Mesenchymal stem cell (in vitro differentiated cells and primary cell): ENCODE results near the gene SLC9A6.

Source experiments
- DNase-seq: peaks from one replicate; pipeline ENCODE4 v3.0.0-alpha.2; 2013
- H2AFZ ChIP-seq: one replicate; pipeline ENCODE4 v1.6.1; 2013; ENCODE audit warnings: low read depth, mild to moderate bottlenecking, control low read depth, inconsistent platforms, low read length, moderate library complexity
- H2AK5ac ChIP-seq: 2 replicates; pipeline ENCODE4 v1.6.1; 2013; ENCODE audit warnings: low read length, moderate library complexity, mild to moderate bottlenecking, inconsistent platforms; ENCODE audit not compliant: severe bottlenecking
- H2BK120ac ChIP-seq: one replicate; pipeline ENCODE4 v1.6.1; 2013; ENCODE audit warnings: low read depth, mild to moderate bottlenecking, inconsistent platforms, low read length, moderate library complexity
- H2BK12ac ChIP-seq, 2 experiments: one replicate each; pipeline ENCODE4 v1.6.1; 2013; ENCODE audit warnings: inconsistent platforms in 2 of 2, low read length in 2 of 2, mild to moderate bottlenecking in 2 of 2, moderate library complexity in 2 of 2, control low read depth in 1 of 2
- H2BK15ac ChIP-seq: one replicate; pipeline ENCODE4 v1.6.1; 2013; ENCODE audit warnings: mild to moderate bottlenecking, low read depth, inconsistent platforms; ENCODE audit not compliant: poor library complexity, severe bottlenecking
- H2BK5ac ChIP-seq: 2 replicates; pipeline ENCODE4 v1.6.1; 2013; ENCODE audit warnings: low read depth, mild to moderate bottlenecking, low read length, control low read depth, inconsistent platforms; ENCODE audit not compliant: poor library complexity, severe bottlenecking
- H3K14ac ChIP-seq, 2 experiments: one replicate each; pipeline ENCODE4 v1.6.1; 2013; ENCODE audit warnings: inconsistent platforms in 2 of 2, low read length in 2 of 2, control low read depth in 1 of 2, mild to moderate bottlenecking in 1 of 2, moderate library complexity in 1 of 2
- H3K18ac ChIP-seq, 2 experiments: one replicate each; pipeline ENCODE4 v1.6.1; 2013; ENCODE audit warnings: inconsistent platforms in 2 of 2, low read length in 2 of 2, control low read depth in 1 of 2, low read depth in 1 of 2, mild to moderate bottlenecking in 1 of 2
- H3K23ac ChIP-seq, 2 experiments: one replicate each; pipeline ENCODE4 v1.6.1; 2013; ENCODE audit warnings: inconsistent platforms in 2 of 2, low read length in 2 of 2, mild to moderate bottlenecking in 2 of 2, moderate library complexity in 2 of 2, control low read depth in 1 of 2
- H3K27ac ChIP-seq: 2 replicates; pipeline ENCODE4 v1.5.1; 2013; ENCODE audit warnings: mild to moderate bottlenecking, moderate library complexity, low read length, control low read depth, inconsistent platforms; ENCODE audit not compliant: poor library complexity, severe bottlenecking
- H3K27me3 ChIP-seq, 2 experiments: 2 replicates each; pipeline versions ENCODE4 v1.6.1 to v1.7.0; 2013; ENCODE audit warnings: low read length in 2 of 2, mild to moderate bottlenecking in 2 of 2, moderate library complexity in 2 of 2, control low read depth in 1 of 2, inconsistent platforms in 1 of 2; ENCODE audit not compliant: control insufficient read depth in 1 of 2, insufficient read depth in 1 of 2
- H3K36me3 ChIP-seq, 2 experiments: 2 replicates each; pipeline versions ENCODE4 v1.6.1 to v1.7.0; 2013; ENCODE audit warnings: low read length in 2 of 2, control low read depth in 1 of 2, inconsistent platforms in 1 of 2, low read depth in 1 of 2, mild to moderate bottlenecking in 1 of 2; ENCODE audit not compliant: insufficient read depth in 2 of 2, control insufficient read depth in 1 of 2
- H3K4ac ChIP-seq, 2 experiments: one replicate each; pipeline ENCODE4 v1.6.1; 2013; ENCODE audit warnings: inconsistent platforms in 2 of 2, low read length in 2 of 2, mild to moderate bottlenecking in 2 of 2, moderate library complexity in 2 of 2, control low read depth in 1 of 2, low read depth in 1 of 2
- H3K4me1 ChIP-seq: 2 replicates; pipeline ENCODE4 v1.6.1; 2013; ENCODE audit warnings: low read depth, low read length, control low read depth; ENCODE audit not compliant: control insufficient read depth, insufficient read depth
- H3K4me2 ChIP-seq: 2 replicates; pipeline ENCODE4 v1.6.1; 2013; ENCODE audit warnings: low read length, mild to moderate bottlenecking, inconsistent platforms; ENCODE audit not compliant: poor library complexity, severe bottlenecking
- H3K4me3 ChIP-seq, 2 experiments: 2 replicates each; pipeline versions ENCODE4 v1.5.1 to v1.7.0; 2013; ENCODE audit warnings: low read length in 2 of 2, mild to moderate bottlenecking in 2 of 2, control low read depth in 1 of 2, low read depth in 1 of 2; ENCODE audit not compliant: insufficient read depth in 1 of 2
- H3K79me1 ChIP-seq: replicated peaks from 2 replicates; pipeline ENCODE4 v1.6.1; 2013; ENCODE audit warnings: mild to moderate bottlenecking, control low read depth, low read length, inconsistent platforms; ENCODE audit not compliant: poor library complexity, severe bottlenecking
- H3K9ac ChIP-seq: 2 replicates; pipeline ENCODE4 v1.7.0; 2013; ENCODE audit warnings: mild to moderate bottlenecking, low read length, moderate library complexity
- H3K9me3 ChIP-seq: 2 replicates; pipeline ENCODE4 v1.7.0; 2013; ENCODE audit warnings: mild to moderate bottlenecking, low read length; ENCODE audit not compliant: control insufficient read depth
- H4K8ac ChIP-seq: one replicate; pipeline ENCODE4 v1.6.1; 2013; ENCODE audit warnings: inconsistent platforms, mild to moderate bottlenecking, low read length, moderate library complexity
- H4K91ac ChIP-seq: one replicate; pipeline ENCODE4 v1.6.1; 2013; ENCODE audit warnings: mild to moderate bottlenecking, low read length, inconsistent platforms
- WGBS: methylation state at CpG from one replicate; pipeline ENCODE4 v1.1.7; 2013; ENCODE audit warnings: mixed read lengths; 5-methylcytosine and 5-hydroxymethylcytosine counted together

SLC9A6 gene

GRCh38 chrX:136057567-136057966 is 72.3 kb downstream of the SLC9A6 start:
- Histone ChIP-seq H3K36me3 (no peaks in the 10 kb centered on the region), H3K4me2 (no peak overlapping the region), H3K4me3 (no peak overlapping the region), H3K79me1 (no peaks in the 10 kb centered on the region), H4K91ac (no peak overlapping the region), H4K8ac (no peak overlapping the region), H3K4me1 (no peaks in the 10 kb centered on the region), H2BK120ac (no peak overlapping the region), H3K4ac (no peak overlapping the region), H3K27me3 (peaks cover 0 to 26% of the 10 kb centered on the region in 2 experiments), H3K27ac (no peak overlapping the region), H2AK5ac (no peak overlapping the region), H2BK15ac (no peak overlapping the region), H2BK5ac (no peak overlapping the region), H3K9me3 (no peaks in the 10 kb centered on the region), H2BK12ac (no peak overlapping the region), H3K18ac (no peak overlapping the region), H3K9ac (no peak overlapping the region), H3K14ac (no peak overlapping the region), H2AFZ (no peak overlapping the region), H3K23ac (no peak overlapping the region)
- WGBS, result 100% methylated on average over 1 of the region's 4 CpGs
- DNase-seq, result no peak

GRCh38 chrX:136059350-136059749 is 74.1 kb downstream of the SLC9A6 start:
- Histone ChIP-seq H2BK15ac (no peak overlapping the region), H3K14ac (no peak overlapping the region), H3K4ac (no peak overlapping the region), H4K8ac (no peak overlapping the region), H2AFZ (no peak overlapping the region), H3K4me2 (no peak overlapping the region), H3K9me3 (no peaks in the 10 kb centered on the region), H3K4me1 (no peaks in the 10 kb centered on the region), H3K23ac (no peak overlapping the region), H4K91ac (no peak overlapping the region), H3K9ac (no peak overlapping the region), H3K79me1 (no peaks in the 10 kb centered on the region), H2BK120ac (no peak overlapping the region), H2AK5ac (no peak overlapping the region), H3K4me3 (no peak overlapping the region), H3K18ac (no peak overlapping the region), H3K27ac (no peak overlapping the region), H3K27me3 (peaks cover 0 to 34% of the 10 kb centered on the region in 2 experiments), H3K36me3 (no peaks in the 10 kb centered on the region), H2BK12ac (no peak overlapping the region), H2BK5ac (no peak overlapping the region)
- DNase-seq, result no peak
- 93% methylated on average over 2 of the region's 2 CpGs for WGBS

GRCh38 chrX:136061286-136061685 is 76.1 kb downstream of the SLC9A6 start:
- 78% methylated on average over 8 of the region's 8 CpGs for whole genome bisulfite sequencing

GRCh38 chrX:136061696-136062095 is 76.5 kb downstream of the SLC9A6 start:
- Histone ChIP-seq H3K9me3 (no peaks in the 10 kb centered on the region), H2BK120ac (no peak overlapping the region), H3K4ac (no peak overlapping the region), H3K27me3 (peaks cover 0 to 47% of the 10 kb centered on the region in 2 experiments), H3K4me3 (no peak overlapping the region), H3K23ac (no peak overlapping the region), H3K79me1 (no peaks in the 10 kb centered on the region), H2AFZ (no peak overlapping the region), H3K4me1 (no peaks in the 10 kb centered on the region), H2BK5ac (no peak overlapping the region), H4K8ac (no peak overlapping the region), H3K9ac (no peak overlapping the region), H3K36me3 (no peaks in the 10 kb centered on the region), H3K27ac (no peak overlapping the region), H3K14ac (no peak overlapping the region), H2BK12ac (no peak overlapping the region), H4K91ac (no peak overlapping the region), H3K18ac (no peak overlapping the region), H2AK5ac (no peak overlapping the region), H3K4me2 (no peak overlapping the region), H2BK15ac (no peak overlapping the region)
- no peak for DNase-seq
- no CpG with 5 or more reads among the region's 5 CpGs for WGBS

More at GRCh38 chrX:136061286-136061685, 76.1 kb downstream of the SLC9A6 start:
- Histone ChIP-seq H3K27me3 (peaks cover 0 to 43% of the 10 kb centered on the region in 2 experiments), H3K4me2 (no peak overlapping the region), H2BK12ac (no peak overlapping the region), H3K4ac (no peak overlapping the region), H2BK5ac (no peak overlapping the region), H3K9ac (no peak overlapping the region), H3K4me1 (no peaks in the 10 kb centered on the region), H3K36me3 (no peaks in the 10 kb centered on the region), H3K4me3 (no peak overlapping the region), H2BK120ac (no peak overlapping the region), H2AFZ (no peak overlapping the region), H3K79me1 (no peaks in the 10 kb centered on the region), H3K9me3 (no peaks in the 10 kb centered on the region), H3K27ac (no peak overlapping the region), H3K23ac (no peak overlapping the region), H4K91ac (no peak overlapping the region), H2AK5ac (no peak overlapping the region), H4K8ac (no peak overlapping the region), H2BK15ac (no peak overlapping the region), H3K18ac (no peak overlapping the region), H3K14ac (peak overlapping the region in 1 of 2 experiments; percentile 41)
- no peak for DNase-seq
